HEK293 (cell line): ENCODE data around the gene AAK1.

Experiments used
- CTCF ChIA-PET: fragments of 350-600 bp; formaldehyde crosslinking; extraction: SDS; loops from one replicate; lab custom pipeline; 2021; ENCODE audit warnings: antibody characterized with exemption; lab: Yijun Ruan, JAX
- POLR2A ChIA-PET: fragments of 300-600 bp; formaldehyde crosslinking; extraction: SDS; loops from one replicate; lab custom pipeline; 2020; ENCODE audit warnings: antibody characterized with exemption, inconsistent platforms; lab: Yijun Ruan, JAX
- H3K27ac ChIP-seq: fragments of 200-500 bp; sonication (Bioruptor generic); 2 replicates; pipeline ENCODE4 v1.5.1; 2014; ENCODE audit warnings: low read depth, low read length, control low read depth, inconsistent platforms; ENCODE audit errors: extremely low read depth
- H3K36me3 ChIP-seq, 2 experiments: fragments of 200-500 bp in 1 of 2; sonication (Bioruptor generic) in 1 of 2; 1 replicate in 1 of 2; 2 replicates in 1 of 2; pipeline ENCODE4 v1.5.1; 2014 to 2017; ENCODE audit warnings: inconsistent platforms in 2 of 2, low read length in 2 of 2; ENCODE audit not compliant: control insufficient read depth in 2 of 2, insufficient read depth in 1 of 2
- H3K4me1 ChIP-seq: fragments of 200-500 bp; sonication (Bioruptor generic); 2 replicates; pipeline ENCODE4 v1.5.1; 2014; ENCODE audit warnings: mild to moderate bottlenecking, low read length, inconsistent platforms; ENCODE audit not compliant: control insufficient read depth, insufficient read depth
- H3K4me3 ChIP-seq: 2 replicates; pipeline ENCODE4 v1.5.1; 2011; ENCODE audit warnings: low read depth, mild to moderate bottlenecking, control low read depth, low read length, moderate library complexity
- H3K9me3 ChIP-seq: fragments of 200-500 bp; sonication (Bioruptor generic); 2 replicates; pipeline ENCODE4 v1.5.1; 2014; ENCODE audit warnings: low read depth, low read length, inconsistent platforms; ENCODE audit not compliant: control insufficient read depth, insufficient read depth
- CTCF ChIP-seq: fragments of 450-650 bp; formaldehyde crosslinking; IDR thresholded peaks from 2 replicates; pipeline ENCODE4 v1.5.1; 2016; ENCODE audit warnings: missing biosample characterization, missing genetic modification characterization
- GLI2 ChIP-seq: fragments of 450-650 bp; formaldehyde crosslinking; IDR thresholded peaks from 2 replicates; pipeline ENCODE4; 2017; ENCODE audit warnings: missing biosample characterization, missing genetic modification characterization, low read depth, borderline replicate concordance
- MEIS1 ChIP-seq: sonication (generic); formaldehyde crosslinking; IDR thresholded peaks from 2 replicates; pipeline ENCODE4 v1.8.1; 2022; ENCODE audit warnings: missing genetic modification reagents, mild to moderate bottlenecking, borderline replicate concordance
- OSR2 ChIP-seq: fragments of 450-650 bp; formaldehyde crosslinking; IDR thresholded peaks from 2 replicates; pipeline ENCODE4 v1.5.1; 2016; ENCODE audit warnings: missing biosample characterization, missing genetic modification characterization
- PRDM1 ChIP-seq: fragments of 450-650 bp; formaldehyde crosslinking; IDR thresholded peaks from 2 replicates; pipeline ENCODE4; 2016; ENCODE audit warnings: missing biosample characterization, missing genetic modification characterization
- RBAK ChIP-seq: fragments of 450-650 bp; formaldehyde crosslinking; IDR thresholded peaks from 2 replicates; pipeline ENCODE4 v1.5.1; 2016; ENCODE audit warnings: missing biosample characterization, missing genetic modification characterization
- TSHZ1 ChIP-seq: fragments of 450-650 bp; formaldehyde crosslinking; IDR thresholded peaks from 2 replicates; pipeline ENCODE4 v1.5.1; 2016; ENCODE audit warnings: missing biosample characterization, missing genetic modification characterization, borderline replicate concordance
- ZBTB20 ChIP-seq: fragments of 450-650 bp; formaldehyde crosslinking; IDR thresholded peaks from 2 replicates; pipeline ENCODE4 v1.5.1; 2016; ENCODE audit warnings: missing biosample characterization, missing genetic modification characterization
- ZBTB6 ChIP-seq: fragments of 450-650 bp; formaldehyde crosslinking; IDR thresholded peaks from 2 replicates; pipeline ENCODE4 v1.5.1; 2017; ENCODE audit warnings: missing biosample characterization, missing genetic modification characterization
- ZNF133 ChIP-seq: fragments of 450-650 bp; formaldehyde crosslinking; IDR thresholded peaks from 2 replicates; pipeline ENCODE4 v1.5.1; 2016; ENCODE audit warnings: missing biosample characterization, missing genetic modification characterization
- ZNF2 ChIP-seq: fragments of 450-650 bp; formaldehyde crosslinking; IDR thresholded peaks from 2 replicates; pipeline ENCODE4 v1.5.1; 2016; ENCODE audit warnings: missing biosample characterization, missing genetic modification characterization
- ZNF324 ChIP-seq: fragments of 450-650 bp; formaldehyde crosslinking; IDR thresholded peaks from 2 replicates; pipeline ENCODE4 v1.5.1; 2016; ENCODE audit warnings: missing biosample characterization, missing genetic modification characterization
- ZNF362 ChIP-seq: fragments of 450-650 bp; formaldehyde crosslinking; IDR thresholded peaks from 2 replicates; pipeline ENCODE4 v1.5.1; 2016; ENCODE audit warnings: missing biosample characterization, missing genetic modification characterization
- ZNF37A ChIP-seq: fragments of 450-650 bp; IDR thresholded peaks from 2 replicates; pipeline ENCODE4 v1.5.1; 2018; ENCODE audit warnings: missing biosample characterization, missing genetic modification characterization
- ZNF561 ChIP-seq: fragments of 450-650 bp; IDR thresholded peaks from 2 replicates; pipeline ENCODE4 v1.5.1; 2018; ENCODE audit warnings: missing biosample characterization, missing genetic modification characterization, borderline replicate concordance
- ZNF571 ChIP-seq: fragments of 450-650 bp; formaldehyde crosslinking; IDR thresholded peaks from 2 replicates; pipeline ENCODE4 v1.5.0; 2017; ENCODE audit warnings: missing biosample characterization, missing genetic modification characterization
- ZNF645 ChIP-seq: fragments of 450-650 bp; formaldehyde crosslinking; IDR thresholded peaks from 2 replicates; pipeline ENCODE4; 2016; ENCODE audit warnings: missing biosample characterization, missing genetic modification characterization
- ZNF704 ChIP-seq: fragments of 450-650 bp; formaldehyde crosslinking; IDR thresholded peaks from 2 replicates; pipeline ENCODE4 v1.5.1; 2016; ENCODE audit warnings: missing biosample characterization, missing genetic modification characterization
- ZNF747 ChIP-seq: fragments of 450-650 bp; formaldehyde crosslinking; IDR thresholded peaks from 2 replicates; pipeline ENCODE4 v1.5.1; 2016; ENCODE audit warnings: missing biosample characterization, missing genetic modification characterization
- ZNF76 ChIP-seq: fragments of 450-650 bp; formaldehyde crosslinking; IDR thresholded peaks from 2 replicates; pipeline ENCODE4; 2016; ENCODE audit warnings: low read depth, missing biosample characterization, missing genetic modification characterization, borderline replicate concordance

AAK1 gene

GRCh38 chr2:69594341-69594740 is 49.2 kb downstream of the AAK1 start:
- no peaks in the 10 kb centered on the region for H3K4me1 ChIP-seq
- H3K27ac ChIP-seq: no peak overlapping the region
- CTCF ChIA-PET: no interaction called here
- no peak overlapping the region for H3K4me3 ChIP-seq
- POLR2A ChIA-PET: no interaction called here
- H3K36me3 ChIP-seq: no peaks in the 10 kb centered on the region
- no peaks in the 10 kb centered on the region for H3K9me3 ChIP-seq
- no peak for TF ChIP-seq ZBTB20

- TF ChIP-seq ZNF2 (tag by site-specific recombination) (no peak), OSR2 (no peak), RBAK (tag by site-specific recombination) (no peak), ZNF571 (tag by site-specific recombination) (no peak), TSHZ1 (tag by site-specific recombination) (no peak), GLI2 (no peak), ZNF324 (no peak), ZNF362 (tag by site-specific recombination) (no peak), CTCF (tag by site-specific recombination) (no peak), ZNF645 (tag by site-specific recombination) (no peak), PRDM1 (tag by site-specific recombination) (no peak), MEIS1 (CRISPR knock-in tag) (no peak), ZBTB6 (tag by site-specific recombination) (no peak), ZNF37A (tag by site-specific recombination) (no peak), ZNF704 (tag by site-specific recombination) (no peak), ZNF747 (tag by site-specific recombination) (no peak), ZNF76 (tag by site-specific recombination) (no peak), ZNF561 (tag by site-specific recombination) (no peak), ZNF133 (no peak)
- no peak overlapping the region for H3K4me3 ChIP-seq
- no peaks in the 10 kb centered on the region for H3K9me3 ChIP-seq
- no peaks in the 10 kb centered on the region for H3K36me3 ChIP-seq
- no peaks in the 10 kb centered on the region for H3K4me1 ChIP-seq
- POLR2A ChIA-PET: no interaction called here
- no peak overlapping the region for H3K27ac ChIP-seq
- CTCF ChIA-PET: no interaction called here
Observed at GRCh38 chr2:69592511-69592910, 51.0 kb downstream of the AAK1 start.
